Spinal cord (tissue), 10 donors: ENCODE measurements around the gene FBXO33. TPM values are rescaled to one million over a fixed set of nuclear protein-coding genes. Genes with fewer than 3 reads are reported as not detected.

Experiments
- DNase-seq, 6 donors: peaks; one replicate each; pipeline versions ENCODE4 v3.0.0 to v3.0.0-alpha.2; 2013 to 2015; ENCODE audit warnings: low spot score in 6 of 6, low read depth in 4 of 6
- H3K27ac ChIP-seq: one replicate; pipeline ENCODE4 v1.5.1; 2013; ENCODE audit warnings: low read depth, low read length, control low read depth
- H3K27me3 ChIP-seq: one replicate; pipeline ENCODE4 v1.6.1; 2013; ENCODE audit warnings: low read length; ENCODE audit not compliant: control insufficient read depth, insufficient read depth
- H3K36me3 ChIP-seq: one replicate; pipeline ENCODE4 v1.6.1; 2013; ENCODE audit warnings: low read length; ENCODE audit not compliant: control insufficient read depth, insufficient read depth
- H3K4me1 ChIP-seq: one replicate; pipeline ENCODE4 v1.6.1; 2013; ENCODE audit warnings: low read length; ENCODE audit not compliant: control insufficient read depth, insufficient read depth
- H3K4me3 ChIP-seq: one replicate; pipeline ENCODE4 v1.5.1; 2013; ENCODE audit warnings: low read depth, low read length, control low read depth
- H3K9me3 ChIP-seq: one replicate; pipeline ENCODE4 v1.6.1; 2013; ENCODE audit warnings: low read length; ENCODE audit not compliant: control insufficient read depth, insufficient read depth
- WGBS: methylation state at CpG from one replicate; pipeline ENCODE4 v1.1.5; 2013; ENCODE audit warnings: missing lambda C conversion rate; ENCODE audit not compliant: insufficient coverage; 5-methylcytosine and 5-hydroxymethylcytosine counted together
- polyA plus RNA-seq, 2 donors: library from polyadenylated mRNA; unstranded; fragments of 120-200 nt; gene quantifications; one replicate each; pipeline ENCODE4 v1.2.1, GENCODE V29; 2013; ENCODE audit not compliant: insufficient read length in 2 of 2
- total RNA-seq, 2 donors: library from RNA; depleted of rRNA in 1 of 2; stranded (reverse); fragments of 120-200 nt in 1 of 2; fragments of >200 nt in 1 of 2; gene quantifications; one replicate each; pipeline versions ENCODE4 v1.2.3 to v1.2.4, GENCODE V29; 2013 to 2014
- donor health status: healthy.

The FBXO33 gene
- total and polyA plus RNA-seq, 4 donors, result 8.9 to 19.6 (median 11.6) TPM

DNA sequence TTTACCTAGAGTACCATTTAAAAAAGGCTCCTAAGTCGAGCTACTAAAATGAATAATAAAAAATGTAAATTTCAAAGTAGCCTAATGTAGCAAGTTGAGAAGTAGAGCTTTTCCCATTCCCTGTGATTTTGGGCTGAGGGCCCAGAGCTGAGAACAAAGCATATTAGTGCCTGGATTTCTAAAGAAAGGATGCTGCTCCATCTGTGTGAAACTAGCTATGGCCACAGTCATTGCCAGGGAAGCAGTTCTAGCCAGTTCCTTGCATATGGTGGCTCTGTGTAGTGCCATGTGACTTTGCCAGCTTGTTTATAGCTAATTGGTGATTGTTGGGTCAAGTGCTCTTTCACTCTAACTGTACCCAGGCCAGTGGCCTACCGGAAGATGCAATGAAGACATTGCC lies 20.4 kb upstream of the FBXO33 start:
- H3K27ac ChIP-seq, result no peak overlapping the region
- H3K4me3 ChIP-seq, result no peak overlapping the region
- no peaks in the 10 kb centered on the region for H3K9me3 ChIP-seq
- WGBS, result 63% methylated on average over 1 of the region's 2 CpGs
- no peaks in the 10 kb centered on the region for H3K36me3 ChIP-seq
- peak in 3 of 6 donors; percentile 15 to 79 (median 32) for DNase-seq
- no peaks in the 10 kb centered on the region for H3K27me3 ChIP-seq
- H3K4me1 ChIP-seq, result no peaks in the 10 kb centered on the region

DNA sequence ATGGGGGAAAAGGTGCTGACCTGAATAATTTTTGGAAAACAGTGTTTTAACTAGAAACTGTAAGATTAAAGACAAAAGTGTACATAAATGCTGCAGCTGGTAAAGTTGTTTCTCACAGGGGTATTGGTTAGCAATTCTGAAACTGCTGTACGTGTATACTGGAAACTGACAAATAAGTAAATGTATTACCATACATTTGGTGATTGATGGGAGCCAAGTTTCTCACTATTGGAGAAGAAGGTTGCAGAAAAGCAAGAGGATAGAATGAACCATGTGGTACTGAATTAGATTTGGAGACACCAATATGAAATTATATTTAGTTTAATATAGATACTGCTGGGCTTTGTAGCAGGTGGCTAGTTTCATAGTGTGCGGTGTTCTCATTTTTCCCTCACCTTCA lies 19.6 kb upstream of the FBXO33 start:
- H3K27ac ChIP-seq, result no peak overlapping the region
- H3K36me3 ChIP-seq, result no peaks in the 10 kb centered on the region
- no peak for DNase-seq
- no peak overlapping the region for H3K4me3 ChIP-seq
- no CpG with 5 or more reads among the region's 2 CpGs for WGBS
- H3K27me3 ChIP-seq, result no peaks in the 10 kb centered on the region
- H3K9me3 ChIP-seq, result no peaks in the 10 kb centered on the region
- no peaks in the 10 kb centered on the region for H3K4me1 ChIP-seq

DNA sequence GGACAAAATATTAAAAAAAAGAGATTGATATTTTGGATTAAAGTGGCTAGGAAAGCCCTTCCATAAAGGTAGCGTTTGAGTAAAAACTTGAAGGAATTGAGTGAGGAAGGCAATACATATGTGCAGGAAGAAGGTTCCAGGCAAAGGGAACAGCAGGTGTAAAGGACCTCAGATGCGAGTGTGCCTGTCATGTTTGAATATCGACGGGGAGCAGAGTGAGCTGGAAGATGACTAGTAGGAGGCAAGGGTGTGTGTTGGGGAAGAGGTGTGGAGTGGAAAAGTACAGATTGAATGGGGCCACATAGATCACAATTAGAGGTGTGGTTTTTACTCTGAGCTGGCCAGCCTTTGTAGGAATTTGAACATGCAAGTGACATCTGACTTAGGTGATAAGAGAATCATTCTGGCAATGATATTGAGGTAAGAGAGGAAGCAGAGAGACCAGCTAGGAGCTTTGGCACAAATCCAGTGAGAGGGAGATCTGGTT lies 15.0 kb upstream of the FBXO33 start:
- Histone ChIP-seq H3K36me3 (peaks cover 1% of the 10 kb centered on the region), H3K27me3 (no peaks in the 10 kb centered on the region), H3K4me3 (no peak overlapping the region), H3K4me1 (no peaks in the 10 kb centered on the region), H3K9me3 (no peaks in the 10 kb centered on the region), H3K27ac (no peak overlapping the region)
- DNase-seq, result no peak
- WGBS, result 90% methylated on average over 4 of the region's 4 CpGs

- no CpG with 5 or more reads among the region's 1 CpG for WGBS
- H3K4me1 ChIP-seq, result no peaks in the 10 kb centered on the region
- no peaks in the 10 kb centered on the region for H3K9me3 ChIP-seq
- H3K4me3 ChIP-seq, result no peak overlapping the region
- no peak overlapping the region for H3K27ac ChIP-seq
- no peak for DNase-seq
- H3K27me3 ChIP-seq, result no peaks in the 10 kb centered on the region
- H3K36me3 ChIP-seq, result peaks cover 6% of the 10 kb centered on the region
Measured at GRCh38 chr14:39446131-39446744, 14.0 kb upstream of the FBXO33 start.

DNA sequence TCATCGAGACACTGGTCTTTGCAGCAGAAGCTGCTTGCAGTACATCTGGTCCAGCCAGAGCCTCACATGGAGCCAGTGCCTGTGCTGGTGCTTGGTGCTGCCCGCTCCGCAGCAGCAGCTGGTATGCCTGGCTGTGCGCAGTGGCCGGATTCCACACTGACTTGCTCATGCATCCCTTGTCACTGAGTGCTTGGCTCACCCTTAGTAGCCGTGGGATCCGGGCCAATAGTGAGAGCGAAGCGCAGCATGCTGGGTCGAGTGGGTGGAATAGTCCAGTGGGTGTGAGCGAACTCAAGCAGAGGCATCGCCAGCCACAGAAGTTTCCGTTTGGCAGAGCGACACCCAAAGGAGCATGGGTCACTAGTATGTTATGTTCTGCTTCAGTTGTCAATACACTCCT lies 10.1 kb upstream of the FBXO33 start:
- H3K27ac ChIP-seq, result no peak overlapping the region
- no peaks in the 10 kb centered on the region for H3K27me3 ChIP-seq
- H3K36me3 ChIP-seq, result peaks cover 6% of the 10 kb centered on the region
- H3K4me1 ChIP-seq, result no peaks in the 10 kb centered on the region
- no peaks in the 10 kb centered on the region for H3K9me3 ChIP-seq
- no peak for DNase-seq
- 98% methylated on average over 12 of the region's 14 CpGs for WGBS
- H3K4me3 ChIP-seq, result no peak overlapping the region

DNA sequence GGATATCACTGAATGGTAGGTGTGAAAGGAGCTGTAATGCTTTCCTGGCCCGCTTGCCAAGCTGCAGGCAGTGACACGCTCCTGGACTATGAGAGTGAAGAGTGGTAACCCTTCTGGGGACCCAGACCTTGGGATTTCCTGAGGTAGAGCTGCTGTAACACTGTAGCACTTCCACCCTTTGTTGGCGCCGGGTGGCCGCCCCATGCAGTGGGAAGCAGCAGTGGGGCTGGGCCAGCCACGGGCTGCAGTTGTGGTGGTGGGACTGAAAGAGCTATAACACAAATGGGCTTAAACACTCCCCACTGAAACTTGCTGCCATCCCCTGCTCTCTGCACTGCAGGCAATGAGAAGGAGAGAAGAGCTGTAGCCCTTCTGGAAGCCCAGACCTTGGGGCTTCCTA lies 9.6 kb upstream of the FBXO33 start:
- Histone ChIP-seq H3K4me3 (no peak overlapping the region), H3K9me3 (no peaks in the 10 kb centered on the region), H3K4me1 (no peaks in the 10 kb centered on the region), H3K36me3 (peaks cover 6% of the 10 kb centered on the region), H3K27ac (no peak overlapping the region), H3K27me3 (no peaks in the 10 kb centered on the region)
- DNase-seq, result no peak
- WGBS, result 81% methylated on average over 4 of the region's 6 CpGs

- Histone ChIP-seq H3K36me3 (peaks cover 6% of the 10 kb centered on the region), H3K4me3 (no peak overlapping the region), H3K27ac (no peak overlapping the region), H3K27me3 (no peaks in the 10 kb centered on the region), H3K9me3 (no peaks in the 10 kb centered on the region), H3K4me1 (no peaks in the 10 kb centered on the region)
- DNase-seq, result no peak
- 96% methylated on average over 5 of the region's 5 CpGs for whole genome bisulfite sequencing
Measured at GRCh38 chr14:39440975-39441374, 8.7 kb upstream of the FBXO33 start.

GRCh38 chr14:39435241-39435640 lies 3.0 kb upstream of the FBXO33 start:
- H3K4me3 ChIP-seq, result no peak overlapping the region
- H3K36me3 ChIP-seq, result no peaks in the 10 kb centered on the region
- WGBS, result no CpG with 5 or more reads among the region's 6 CpGs
- no peaks in the 10 kb centered on the region for H3K9me3 ChIP-seq
- no peak overlapping the region for H3K27ac ChIP-seq
- no peaks in the 10 kb centered on the region for H3K27me3 ChIP-seq
- DNase-seq, result no peak
- H3K4me1 ChIP-seq, result peaks cover 3% of the 10 kb centered on the region

GRCh38 chr14:39434401-39434800 lies 2.2 kb upstream of the FBXO33 start:
- no peak overlapping the region for H3K27ac ChIP-seq
- H3K4me1 ChIP-seq, result peaks cover 3% of the 10 kb centered on the region
- H3K27me3 ChIP-seq, result no peaks in the 10 kb centered on the region
- H3K36me3 ChIP-seq, result no peaks in the 10 kb centered on the region
- H3K9me3 ChIP-seq, result no peaks in the 10 kb centered on the region
- DNase-seq, result no peak
- WGBS, result 60% methylated on average over 1 of the region's 2 CpGs
- no peak overlapping the region for H3K4me3 ChIP-seq

DNA sequence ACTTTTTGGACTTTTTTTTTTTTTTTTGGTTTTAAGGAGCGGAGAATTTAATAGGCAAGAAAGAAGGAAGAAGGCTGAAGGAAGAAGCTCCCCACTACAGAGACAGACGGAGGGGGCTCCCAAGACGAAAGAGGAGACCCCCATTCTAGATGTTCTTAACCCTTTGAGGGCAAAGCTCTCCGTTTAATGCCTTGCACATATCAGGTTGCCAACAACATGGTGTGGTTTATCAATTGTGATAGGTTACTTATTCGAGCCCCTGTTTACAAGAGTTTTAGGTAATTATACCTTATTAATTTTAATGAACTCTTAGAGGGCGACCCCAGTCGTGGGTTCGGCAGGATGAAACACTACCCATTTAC lies 1.2 kb upstream of the FBXO33 start:
- H3K4me3 ChIP-seq, result peak overlapping the region; percentile 86
- H3K27me3 ChIP-seq, result no peaks in the 10 kb centered on the region
- H3K36me3 ChIP-seq, result no peaks in the 10 kb centered on the region
- DNase-seq, result no peak
- H3K4me1 ChIP-seq, result peaks cover 3% of the 10 kb centered on the region
- H3K9me3 ChIP-seq, result no peaks in the 10 kb centered on the region
- H3K27ac ChIP-seq, result peak overlapping the region; percentile 98
- WGBS, result no CpG with 5 or more reads among the region's 8 CpGs
